ENCODE results near the gene OR2AT4. TPM values are rescaled to one million over a fixed set of nuclear protein-coding genes. Genes with fewer than 3 reads are reported as not detected.

OR2AT4 gene
- total and polyA plus RNA-seq, 2 of the 4 experiments (the other 2 are of a cell fraction): not detected

DNA sequence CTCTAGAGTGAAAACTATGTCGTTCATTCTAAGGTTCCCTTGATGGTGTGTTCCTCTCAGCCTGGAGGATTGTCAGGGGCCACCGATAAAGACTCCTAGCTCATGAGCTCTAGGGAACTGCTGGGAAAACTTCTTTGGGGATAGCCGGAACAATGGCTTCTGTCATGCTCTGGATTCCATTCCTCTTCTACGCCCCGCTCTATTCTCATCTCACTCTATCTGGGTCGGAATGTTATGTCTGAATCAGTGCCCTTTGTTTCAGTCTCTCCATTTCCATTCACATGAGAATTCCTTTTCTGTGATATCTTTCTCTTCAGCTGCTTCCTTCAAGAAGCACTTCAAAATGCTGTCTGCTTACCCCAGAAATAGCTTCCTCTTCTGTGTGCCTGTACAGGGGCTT, 37.3 kb upstream of the OR2AT4 start:
- Histone ChIP-seq H3K9ac (ENCODE audit: low read depth, low read length) (no peak overlapping the region), H3K27me3 (ENCODE audit: control insufficient read depth, insufficient read depth, low read length) (peaks cover 48% of the 10 kb centered on the region), H2AK9ac (replicated peaks; ENCODE audit: low read depth, low read length, poor library complexity) (no peak overlapping the region), H3K79me1 (ENCODE audit: low read depth in 1 of 2, low read length in 2 of 2) (no peaks in the 10 kb centered on the region), H3K4me3 (ENCODE audit: insufficient read depth, low read depth, low read length) (no peak overlapping the region), H3K18ac (ENCODE audit: low read depth, low read length) (no peak overlapping the region), H2BK120ac (ENCODE audit: low read depth, low read length) (no peak overlapping the region), H3K36me3 (ENCODE audit: control insufficient read depth, insufficient read depth, low read length) (no peaks in the 10 kb centered on the region), H3K4me2 (ENCODE audit: low read depth, low read length) (no peak overlapping the region), H4K8ac (ENCODE audit: low read depth in 2 of 2, low read length in 2 of 2) (no peak overlapping the region), H3K56ac (ENCODE audit: extremely low read depth, insufficient read depth, low read length) (no peak overlapping the region), H4K20me1 (ENCODE audit: insufficient read depth, low read length) (no peaks in the 10 kb centered on the region), H3K9me3 (ENCODE audit: control insufficient read depth, insufficient read depth, low read length) (no peaks in the 10 kb centered on the region), H3K14ac (replicated peaks; ENCODE audit: low read depth, low read length) (no peak overlapping the region), H2BK15ac (ENCODE audit: low read depth, low read length) (no peak overlapping the region), H2BK20ac (ENCODE audit: low read depth, low read length) (no peak overlapping the region), H4K5ac (ENCODE audit: low read depth, low read length) (no peak overlapping the region), H3K4me1 (ENCODE audit: control insufficient read depth, insufficient read depth, low read length) (no peaks in the 10 kb centered on the region), H3K27ac (ENCODE audit: insufficient read depth, low read length) (no peak overlapping the region), H3K23ac (ENCODE audit: low read depth, low read length) (no peak overlapping the region), H3K9me1 (ENCODE audit: insufficient read depth, low read length) (no peaks in the 10 kb centered on the region), H3K4ac (ENCODE audit: low read depth, low read length) (no peak overlapping the region), H4K91ac (ENCODE audit: insufficient read depth, low read depth, low read length) (no peak overlapping the region), H2AFZ (replicated peaks; ENCODE audit: low read length, poor library complexity) (no peak overlapping the region), H2AK5ac (ENCODE audit: low read depth, low read length) (no peak overlapping the region), H2BK5ac (ENCODE audit: low read depth, low read length, poor library complexity, severe bottlenecking) (no peak overlapping the region)
- ATAC-seq (ENCODE audit: low read depth) (no peak), DNase-seq (no peak)
- ChIA-PET CTCF (no interaction called here), POLR2A (ENCODE audit: unreplicated experiment) (no interaction called here)
- in situ Hi-C loops (cut with MboI; ENCODE audit: low sequenced_read_pairs): no loop called here
- dilution Hi-C loops (cut with HindIII; ENCODE audit: low sequenced_read_pairs, unreplicated experiment): no loop called here
- WGBS, 2 experiments (ENCODE audit: extremely low coverage in 2 of 2, insufficient read length in 1 of 2): 75% methylated on average over 4 of the region's 6 CpGs; no CpG with 5 or more reads in 1 of the 2 experiments
- TF ChIP-seq RFX5 (IDR thresholded peaks at IDR 0.05; ENCODE audit: low read depth, low read length): no peak
- no peak for TF ChIP-seq RAD21 (IDR thresholded peaks at IDR 0.05; ENCODE audit: low read length)
- TF ChIP-seq, protein P1, sequence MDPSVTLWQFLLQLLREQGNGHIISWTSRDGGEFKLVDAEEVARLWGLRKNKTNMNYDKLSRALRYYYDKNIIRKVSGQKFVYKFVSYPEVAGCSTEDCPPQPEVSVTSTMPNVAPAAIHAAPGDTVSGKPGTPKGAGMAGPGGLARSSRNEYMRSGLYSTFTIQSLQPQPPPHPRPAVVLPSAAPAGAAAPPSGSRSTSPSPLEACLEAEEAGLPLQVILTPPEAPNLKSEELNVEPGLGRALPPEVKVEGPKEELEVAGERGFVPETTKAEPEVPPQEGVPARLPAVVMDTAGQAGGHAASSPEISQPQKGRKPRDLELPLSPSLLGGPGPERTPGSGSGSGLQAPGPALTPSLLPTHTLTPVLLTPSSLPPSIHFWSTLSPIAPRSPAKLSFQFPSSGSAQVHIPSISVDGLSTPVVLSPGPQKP (IDR thresholded peaks at IDR 0.05; ENCODE audit: borderline replicate concordance, low read depth, low read length): no peak
- no peak for TF ChIP-seq RCOR1 (IDR thresholded peaks at IDR 0.05; ENCODE audit: insufficient replicate concordance, low read length)
- TF ChIP-seq CEBPB (IDR thresholded peaks at IDR 0.05; ENCODE audit: low read depth, low read length): no peak
- TF ChIP-seq, protein P2, sequence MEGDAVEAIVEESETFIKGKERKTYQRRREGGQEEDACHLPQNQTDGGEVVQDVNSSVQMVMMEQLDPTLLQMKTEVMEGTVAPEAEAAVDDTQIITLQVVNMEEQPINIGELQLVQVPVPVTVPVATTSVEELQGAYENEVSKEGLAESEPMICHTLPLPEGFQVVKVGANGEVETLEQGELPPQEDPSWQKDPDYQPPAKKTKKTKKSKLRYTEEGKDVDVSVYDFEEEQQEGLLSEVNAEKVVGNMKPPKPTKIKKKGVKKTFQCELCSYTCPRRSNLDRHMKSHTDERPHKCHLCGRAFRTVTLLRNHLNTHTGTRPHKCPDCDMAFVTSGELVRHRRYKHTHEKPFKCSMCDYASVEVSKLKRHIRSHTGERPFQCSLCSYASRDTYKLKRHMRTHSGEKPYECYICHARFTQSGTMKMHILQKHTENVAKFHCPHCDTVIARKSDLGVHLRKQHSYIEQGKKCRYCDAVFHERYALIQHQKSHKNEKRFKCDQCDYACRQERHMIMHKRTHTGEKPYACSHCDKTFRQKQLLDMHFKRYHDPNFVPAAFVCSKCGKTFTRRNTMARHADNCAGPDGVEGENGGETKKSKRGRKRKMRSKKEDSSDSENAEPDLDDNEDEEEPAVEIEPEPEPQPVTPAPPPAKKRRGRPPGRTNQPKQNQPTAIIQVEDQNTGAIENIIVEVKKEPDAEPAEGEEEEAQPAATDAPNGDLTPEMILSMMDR (conservative IDR thresholded peaks at IDR 0.05; ENCODE audit: low read depth, low read length): no peak
- no peak for TF ChIP-seq CHD1 (IDR thresholded peaks at IDR 0.05; ENCODE audit: low read depth, low read length)
- intact Hi-C loops (cut with micrococcal nuclease): no loop called here
- BruUV-seq (replicated peaks): no TSS peak

Measured in IMR-90 (cell line).